Esophagus squamous epithelium (tissue), 5 donors: Measurements from ENCODE around the gene CACNA2D2. TPM values are rescaled to one million over a fixed set of nuclear protein-coding genes. Genes with fewer than 3 reads are reported as not detected.

Experiments used
- DNase-seq: peaks from one replicate; lab custom pipeline; 2025; lab: John Stamatoyannopoulos, UW
- H3K27ac ChIP-seq, 4 donors: fragments of 200-600 bp; sonication (generic); one replicate each; pipeline ENCODE4 v1.5.1; 2016 to 2019; ENCODE audit warnings: mild to moderate bottlenecking in 1 of 4
- H3K27me3 ChIP-seq, 4 donors: fragments of 200-600 bp; sonication (generic); 1 replicate in 3 of 4; 2 replicates in 1 of 4; pipeline versions ENCODE4 v1.5.1 to v1.6.0; 2017 to 2021; ENCODE audit warnings: antibody characterized with exemption in 1 of 4
- H3K36me3 ChIP-seq, 3 donors: fragments of 200-600 bp; sonication (generic); one replicate each; pipeline ENCODE4 v1.5.1; 2016 to 2019
- H3K4me1 ChIP-seq, 3 donors: fragments of 200-600 bp; sonication (generic); one replicate each; pipeline ENCODE4 v1.5.1; 2017 to 2019
- H3K4me3 ChIP-seq, 4 donors: fragments of 200-600 bp; sonication (generic); 1 replicate in 3 of 4; 2 replicates in 1 of 4; pipeline ENCODE4 v1.5.1; 2016 to 2019; ENCODE audit warnings: mild to moderate bottlenecking in 2 of 4, moderate library complexity in 1 of 4
- H3K9me3 ChIP-seq, 3 donors: fragments of 200-600 bp; sonication (generic); one replicate each; pipeline ENCODE4 v1.5.1; 2016 to 2019
- POLR2A ChIP-seq, 4 donors: fragments of 450-650 bp; IDR thresholded peaks; one replicate each; pipeline ENCODE4 v1.6.1; 2017; ENCODE audit warnings: antibody characterized with exemption in 4 of 4, mild to moderate bottlenecking in 4 of 4, moderate library complexity in 3 of 4
- WGBS, 2 donors: methylation state at CpG; one replicate each; pipeline ENCODE4 v1.1.5; 2018; 5-methylcytosine and 5-hydroxymethylcytosine counted together
- intact Hi-C: fragments of 100-400 bp; cut with DNase I; formaldehyde crosslinking; loops from one replicate; pipeline ENCODE4 v1.15.0; 2022
- total RNA-seq, 4 donors: library from RNA; depleted of rRNA; stranded (reverse); fragments of >200 nt; gene quantifications; one replicate each; pipeline ENCODE4 v1.1.0, GENCODE V29; 2016
- TF ChIP-seq, protein P1 (sequence below), 6 experiments: fragments of 450-650 bp in 4 of 6; fragments of 200-600 bp in 2 of 6; sonication (generic) in 2 of 6; IDR thresholded peaks; one replicate each; pipeline ENCODE4 v1.5.1; 2016 to 2019; ENCODE audit warnings: antibody characterized with exemption in 6 of 6, mild to moderate bottlenecking in 4 of 6, moderate library complexity in 4 of 6
- donor health status: DM: yes; HTN: yes; CAD: no.

CACNA2D2 gene
- total RNA-seq, 4 donors from 2014 or later: 0.18 to 0.57 (median 0.35) TPM; not detected in 1

DNA sequence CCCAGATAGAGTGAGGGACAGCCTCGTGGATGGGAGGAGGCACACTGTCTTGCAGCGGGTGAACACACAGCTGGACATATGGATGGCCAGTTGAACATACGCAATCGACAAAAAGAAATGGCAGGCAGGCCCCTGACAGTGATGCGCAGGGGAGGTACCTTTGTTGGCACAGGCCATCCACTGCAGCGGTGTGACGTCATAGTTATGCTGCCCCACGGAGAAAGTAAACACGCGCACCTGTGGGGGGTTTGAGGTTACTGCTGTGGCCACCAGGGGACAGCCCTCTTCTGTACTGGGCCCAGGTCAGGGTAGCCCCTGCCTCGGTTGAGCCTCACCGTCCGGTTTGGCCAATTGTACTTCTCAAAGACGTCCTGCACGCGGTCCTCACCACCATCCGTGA, 124.7 kb downstream of the CACNA2D2 start:
- 91 to 92% methylated on average over 13 to 17 of the region's 17 CpGs for WGBS, 2 donors
- intact Hi-C loops: loop anchor here (10.0 kb wide), 1 partner anchor 156 kb away; no protein-coding TSS in a partner anchor
- Histone ChIP-seq H3K4me3 (no peak overlapping the region), H3K36me3 (no peaks in the 10 kb centered on the region), H3K27me3 (no peaks in the 10 kb centered on the region), H3K4me1 (no peaks in the 10 kb centered on the region), H3K27ac (no peak overlapping the region), H3K9me3 (no peaks in the 10 kb centered on the region)
- DNase-seq: no peak
- TF ChIP-seq, protein P1, sequence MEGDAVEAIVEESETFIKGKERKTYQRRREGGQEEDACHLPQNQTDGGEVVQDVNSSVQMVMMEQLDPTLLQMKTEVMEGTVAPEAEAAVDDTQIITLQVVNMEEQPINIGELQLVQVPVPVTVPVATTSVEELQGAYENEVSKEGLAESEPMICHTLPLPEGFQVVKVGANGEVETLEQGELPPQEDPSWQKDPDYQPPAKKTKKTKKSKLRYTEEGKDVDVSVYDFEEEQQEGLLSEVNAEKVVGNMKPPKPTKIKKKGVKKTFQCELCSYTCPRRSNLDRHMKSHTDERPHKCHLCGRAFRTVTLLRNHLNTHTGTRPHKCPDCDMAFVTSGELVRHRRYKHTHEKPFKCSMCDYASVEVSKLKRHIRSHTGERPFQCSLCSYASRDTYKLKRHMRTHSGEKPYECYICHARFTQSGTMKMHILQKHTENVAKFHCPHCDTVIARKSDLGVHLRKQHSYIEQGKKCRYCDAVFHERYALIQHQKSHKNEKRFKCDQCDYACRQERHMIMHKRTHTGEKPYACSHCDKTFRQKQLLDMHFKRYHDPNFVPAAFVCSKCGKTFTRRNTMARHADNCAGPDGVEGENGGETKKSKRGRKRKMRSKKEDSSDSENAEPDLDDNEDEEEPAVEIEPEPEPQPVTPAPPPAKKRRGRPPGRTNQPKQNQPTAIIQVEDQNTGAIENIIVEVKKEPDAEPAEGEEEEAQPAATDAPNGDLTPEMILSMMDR (IDR thresholded peaks at IDR 0.05): no peak
- TF ChIP-seq POLR2A (IDR thresholded peaks at IDR 0.05): no peak

DNA sequence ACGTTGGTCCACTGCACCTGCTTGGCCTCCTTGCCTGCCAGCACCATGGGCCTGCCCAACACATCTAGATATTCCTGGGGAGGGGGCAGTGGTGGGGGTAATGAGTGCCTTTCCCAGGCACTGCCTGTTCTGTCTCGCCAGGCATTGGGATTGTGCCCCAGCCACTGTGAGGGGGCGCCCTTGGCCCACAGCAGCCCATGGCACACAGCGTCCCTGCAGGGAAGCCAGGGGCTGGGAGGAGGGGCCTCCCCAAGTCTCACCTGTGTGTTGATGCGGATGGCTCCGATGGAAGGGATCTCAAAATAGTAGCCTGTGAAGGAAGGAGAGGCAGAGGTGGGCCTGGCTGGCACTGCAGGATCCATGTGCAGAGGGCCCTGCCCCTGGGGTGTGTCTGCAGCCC, 125.4 kb downstream of the CACNA2D2 start:
- Histone ChIP-seq H3K4me3 (no peak overlapping the region), H3K36me3 (no peaks in the 10 kb centered on the region), H3K27me3 (no peaks in the 10 kb centered on the region), H3K4me1 (no peaks in the 10 kb centered on the region), H3K27ac (no peak overlapping the region), H3K9me3 (no peaks in the 10 kb centered on the region)
- no peak for DNase-seq
- 17% methylated on average over 1 of the region's 6 CpGs; no CpG with 5 or more reads in 1 of the 2 donors for WGBS, 2 donors
- TF ChIP-seq, protein P1 (IDR thresholded peaks at IDR 0.05): no peak
- no peak for TF ChIP-seq POLR2A (IDR thresholded peaks at IDR 0.05)
- intact Hi-C loops: loop anchor here (10.0 kb wide), 1 partner anchor 157 kb away; no protein-coding TSS in a partner anchor

DNA sequence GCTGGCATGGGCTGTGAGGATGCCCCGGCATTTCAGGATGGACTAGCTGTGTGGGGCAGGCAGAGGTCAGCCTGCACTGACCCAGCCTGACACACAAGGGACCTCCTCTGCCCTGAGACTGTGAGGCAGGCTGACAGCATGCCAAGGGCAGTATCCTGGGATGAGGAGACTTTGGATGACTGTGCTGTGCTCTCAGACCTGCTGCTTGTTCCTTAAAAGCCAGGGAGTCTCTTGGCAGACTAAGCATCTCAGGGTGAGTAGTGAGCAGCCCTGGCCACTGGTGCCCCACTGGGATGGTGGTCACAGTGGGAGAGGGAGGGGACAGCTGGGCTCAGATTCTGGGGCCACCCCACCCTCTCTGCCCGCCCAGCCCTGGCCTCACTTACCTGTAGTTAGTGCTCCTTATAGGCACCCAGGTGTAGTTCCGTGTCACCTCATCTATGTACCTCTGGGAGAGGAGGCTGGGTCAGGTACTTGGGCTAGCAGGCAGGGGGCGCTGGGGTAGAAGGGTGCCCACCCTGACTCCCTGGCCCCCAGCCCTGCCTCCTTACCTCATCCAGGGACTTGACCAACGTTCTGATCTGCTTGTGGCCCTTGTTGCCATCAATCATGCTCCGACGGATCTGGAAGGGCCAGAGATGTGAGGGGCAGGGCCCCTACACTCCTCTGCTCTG, 128.0 kb downstream of the CACNA2D2 start:
- Histone ChIP-seq H3K9me3 (no peaks in the 10 kb centered on the region), H3K4me1 (no peaks in the 10 kb centered on the region), H3K27me3 (peaks cover 0 to 7% (median 0%) of the 10 kb centered on the region in 4 donors), H3K27ac (no peak overlapping the region), H3K36me3 (no peaks in the 10 kb centered on the region), H3K4me3 (no peak overlapping the region)
- intact Hi-C loops: loop anchor here (10.0 kb wide), 1 partner anchor 159 kb away; no protein-coding TSS in a partner anchor
- no peak for DNase-seq
- WGBS, 2 donors: 56 to 58% methylated on average over 5 to 7 of the region's 7 CpGs
- TF ChIP-seq POLR2A (IDR thresholded peaks at IDR 0.05): no peak
- TF ChIP-seq, protein P1 (IDR thresholded peaks at IDR 0.05): no peak

- H3K27me3 ChIP-seq: peaks cover 0 to 13% (median 0%) of the 10 kb centered on the region in 4 donors
- intact Hi-C loops: loop anchor here (10.0 kb wide), 1 partner anchor 160 kb away; no protein-coding TSS in a partner anchor
- no peak overlapping the region for H3K27ac ChIP-seq
- TF ChIP-seq POLR2A (IDR thresholded peaks at IDR 0.05): no peak
- TF ChIP-seq, protein P1 (IDR thresholded peaks at IDR 0.05): no peak
- H3K4me3 ChIP-seq: no peak overlapping the region
- H3K36me3 ChIP-seq: no peaks in the 10 kb centered on the region
- H3K9me3 ChIP-seq: no peaks in the 10 kb centered on the region
- H3K4me1 ChIP-seq: no peaks in the 10 kb centered on the region
- no peak for DNase-seq
- WGBS, 2 donors: 60 to 65% methylated on average over 12 to 14 of the region's 22 CpGs
Observed at GRCh38 chr3:50374363-50375257, 128.8 kb downstream of the CACNA2D2 start.
